Stimulated activated CD4-positive, alpha-beta T cell treated with anti-CD3 and anti-CD28 coated beads, Interleukin-1b, Interleukin-23, amount 100 ng/mL, for 48 hours (primary cell): ENCODE measurements around the gene NOC2L.

Experiments used
- DNase-seq: peaks from one replicate; pipeline ENCODE4 v3.0.0-alpha.2; 2020

The NOC2L gene

GRCh38 chr1:941015-941587 is 18.0 kb downstream of the NOC2L start:
- no peak for DNase-seq

GRCh38 chr1:940107-941014 is 18.7 kb downstream of the NOC2L start:
- no peak for DNase-seq

GRCh38 chr1:939511-940106 is 19.4 kb downstream of the NOC2L start:
- DNase-seq, result no peak

GRCh38 chr1:938711-939489 is 20.2 kb downstream of the NOC2L start:
- no peak for DNase-seq

GRCh38 chr1:938088-938683 is 20.9 kb downstream of the NOC2L start:
- DNase-seq, result no peak

GRCh38 chr1:937521-937920 is 21.5 kb downstream of the NOC2L start:
- no peak for DNase-seq

- no peak for DNase-seq
These were observed 22.4 kb downstream of the NOC2L start for GRCh38 chr1:936348-937264.

- DNase-seq, result no peak
These were observed 23.3 kb downstream of the NOC2L start for GRCh38 chr1:935751-936231.

GRCh38 chr1:934991-935750 is 23.9 kb downstream of the NOC2L start:
- no peak for DNase-seq

- DNase-seq, result no peak
These were observed 25.5 kb downstream of the NOC2L start for GRCh38 chr1:933603-933940.

- no peak for DNase-seq
These were observed 26.1 kb downstream of the NOC2L start for GRCh38 chr1:932776-933602.

- DNase-seq, result no peak
These were observed 26.9 kb downstream of the NOC2L start for GRCh38 chr1:932173-932510.

GRCh38 chr1:931380-932172 is 27.5 kb downstream of the NOC2L start:
- no peak for DNase-seq

- DNase-seq, result no peak
These were observed 28.4 kb downstream of the NOC2L start for GRCh38 chr1:930633-931138.

- DNase-seq, result no peak
These were observed 29.1 kb downstream of the NOC2L start for GRCh38 chr1:929712-930632.

- DNase-seq, result no peak
These were observed 30.0 kb downstream of the NOC2L start for GRCh38 chr1:928825-929661.

GRCh38 chr1:927748-928147 is 31.3 kb downstream of the NOC2L start:
- no peak for DNase-seq
